ENCODE data around the gene LHX2.

Gene LHX2

DNA sequence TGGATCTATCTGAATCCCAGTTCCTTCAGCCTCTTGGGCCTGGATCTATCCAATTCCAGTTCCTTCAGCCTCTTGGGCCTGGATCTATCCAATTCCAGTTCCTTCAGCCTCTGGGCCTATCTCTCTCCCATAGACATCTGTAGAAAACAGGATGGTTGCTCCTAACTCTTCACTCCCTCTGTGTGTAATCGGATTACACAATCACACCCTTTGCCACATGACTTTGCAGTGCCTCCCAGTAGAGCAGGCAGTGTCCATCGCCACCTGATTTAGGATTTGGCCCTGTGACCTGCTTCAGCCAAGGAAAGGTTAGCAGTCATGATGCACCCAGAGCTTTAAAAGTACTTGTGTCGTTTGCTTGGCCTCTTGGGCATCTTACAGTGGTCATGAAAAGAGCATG lies 56.7 kb downstream of the LHX2 start:
- no peak for DNase-seq

DNA sequence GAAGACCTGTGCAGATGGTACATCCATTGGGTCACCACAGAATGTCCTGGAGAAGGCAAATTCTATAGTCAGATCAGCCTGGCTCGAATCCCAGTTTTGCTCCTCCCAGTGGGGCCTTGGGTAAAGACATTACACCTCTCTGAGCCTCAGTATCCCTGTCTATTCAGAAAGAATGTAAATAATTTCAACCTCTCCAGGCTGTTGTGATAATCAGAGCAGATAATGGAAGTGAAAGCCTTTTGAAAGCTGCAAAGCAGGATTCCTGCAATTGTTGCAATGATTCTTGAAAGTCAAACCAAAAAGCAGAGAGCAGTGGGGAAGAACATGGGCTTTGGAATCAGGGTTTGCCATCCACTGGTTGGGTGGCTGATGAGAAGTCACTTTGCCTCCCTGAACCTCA lies 63.2 kb downstream of the LHX2 start:
- no peak for DNase-seq

DNA sequence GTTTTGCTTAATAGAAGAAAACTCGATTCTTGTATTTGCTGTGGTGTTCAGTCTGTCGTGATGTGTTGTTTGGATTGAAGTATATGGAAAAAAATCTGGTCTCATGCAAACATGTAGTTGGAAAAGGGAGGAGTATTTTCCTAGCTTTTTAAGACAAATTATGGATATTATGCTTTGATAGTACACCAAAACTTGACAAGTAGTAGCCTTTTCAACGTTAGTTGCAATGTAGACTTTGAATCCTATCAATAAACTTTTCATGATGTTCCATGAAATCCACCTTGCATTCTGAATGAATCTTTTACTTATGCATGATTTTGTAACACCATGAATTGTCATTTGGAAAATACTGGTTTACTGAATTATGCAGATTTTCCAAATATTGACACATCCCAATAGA lies 64.2 kb downstream of the LHX2 start:
- DNase-seq: no peak

DNA sequence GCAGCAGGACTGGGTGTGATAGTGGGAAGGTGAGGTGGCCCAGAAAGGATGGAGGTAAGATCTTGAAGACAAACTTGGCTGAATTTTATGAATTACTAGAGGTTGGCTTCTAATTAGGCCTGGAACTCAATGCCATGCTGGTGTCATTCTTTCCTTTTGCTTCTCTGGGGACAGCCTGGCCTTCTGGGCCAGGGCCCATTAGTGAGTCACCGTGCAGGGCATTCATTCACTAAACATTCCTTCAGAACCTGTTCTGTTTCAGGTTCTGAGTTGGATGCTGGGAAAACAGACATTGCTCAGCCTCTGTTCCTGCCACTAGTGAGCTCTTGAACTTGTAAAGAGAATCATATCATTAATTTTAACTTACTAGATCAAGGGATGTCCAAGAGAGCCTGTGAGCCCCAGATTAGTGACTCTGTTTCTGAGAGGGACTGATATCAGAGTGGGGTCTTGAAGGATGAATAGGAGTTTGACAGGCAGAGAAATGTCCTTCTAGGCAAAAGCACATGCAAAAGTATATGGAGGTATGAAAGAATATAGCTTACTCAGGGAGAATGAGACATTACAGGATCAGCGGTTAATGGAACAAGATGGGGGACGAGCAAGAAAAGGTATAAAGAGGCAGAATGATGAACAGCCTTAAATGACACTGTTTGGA lies 66.5 kb downstream of the LHX2 start:
- no peak for DNase-seq

DNA sequence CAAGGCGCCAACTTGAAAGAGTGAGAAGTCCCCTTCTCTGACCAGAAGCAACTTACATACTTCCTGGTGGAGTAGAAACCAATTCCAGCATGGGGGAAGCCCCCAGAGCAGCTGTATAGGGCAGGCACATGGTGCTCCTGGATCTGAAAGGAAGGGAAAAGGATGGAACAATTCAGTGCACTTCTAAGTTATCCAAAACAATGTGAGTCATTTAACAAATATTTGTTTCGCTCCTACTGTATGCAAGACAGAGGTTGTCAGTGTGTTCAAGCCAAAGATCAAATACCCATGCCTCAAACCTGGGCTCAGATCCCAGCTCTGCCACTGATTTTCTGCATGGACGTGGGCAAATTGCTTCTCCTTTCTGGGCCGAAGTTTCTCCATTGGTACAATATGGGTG lies 67.1 kb downstream of the LHX2 start:
- peak; percentile 55 for DNase-seq

DNA sequence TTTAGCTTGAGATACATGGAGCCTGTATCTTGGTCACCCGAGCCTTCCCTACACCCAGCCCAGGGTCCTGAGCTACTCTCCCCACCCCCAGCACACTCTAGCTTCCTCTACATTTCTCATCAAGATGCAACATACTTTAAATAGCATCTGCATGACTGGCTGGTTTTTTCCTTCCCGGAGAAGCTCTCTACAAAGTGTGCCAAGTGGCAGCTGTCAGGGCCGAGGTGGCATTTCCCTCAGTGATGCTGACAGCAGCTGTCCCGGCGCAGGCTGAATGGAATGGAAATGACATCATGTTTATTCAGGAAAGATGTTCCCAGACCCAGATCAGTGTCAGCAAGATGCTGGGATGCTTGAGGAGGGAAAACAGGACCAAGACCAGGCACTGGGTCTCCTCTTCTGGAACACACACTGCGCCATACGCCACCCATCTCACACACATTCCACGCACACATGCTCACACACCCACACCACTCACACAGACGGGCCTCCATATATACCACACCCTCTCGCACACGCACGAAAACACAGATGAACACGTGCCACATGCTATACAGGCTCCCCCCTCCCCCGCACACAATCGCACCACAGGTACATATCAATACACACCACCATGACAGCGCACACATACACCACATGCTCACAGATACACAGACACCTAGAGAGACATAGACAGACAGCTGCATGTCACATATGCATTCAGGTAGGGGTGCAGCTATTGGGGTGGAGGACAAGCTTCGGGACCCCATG lies 67.8 kb downstream of the LHX2 start:
- DNase-seq: peak; percentile 85

DNA sequence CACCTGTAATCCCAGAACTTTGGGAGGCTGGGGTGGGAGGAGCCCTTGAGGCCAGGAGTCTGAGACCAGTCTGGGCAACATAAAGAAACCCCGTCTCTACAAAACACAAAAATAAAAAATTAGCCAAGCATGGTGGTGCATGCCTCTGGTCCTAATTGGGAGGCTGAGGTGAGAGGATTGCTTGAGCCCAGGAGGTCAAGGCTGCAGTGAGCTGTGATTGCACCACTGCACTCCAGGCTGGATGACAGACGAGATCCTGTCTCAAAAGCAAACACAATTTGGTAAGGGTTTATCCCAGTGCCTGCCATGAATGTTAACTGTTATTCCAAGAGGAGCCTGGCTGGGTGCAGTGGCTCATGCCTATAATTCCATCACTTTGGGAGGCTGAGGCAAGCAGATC lies 71.1 kb downstream of the LHX2 start:
- DNase-seq: no peak
